AG04449 (cell line): ENCODE results near the gene WDFY3.

Source experiments
- CTCF ChIA-PET: fragments of 350-600 bp; formaldehyde crosslinking; extraction: SDS; loops from one replicate; lab custom pipeline; 2021; ENCODE audit warnings: antibody characterized with exemption; lab: Yijun Ruan, JAX
- POLR2A ChIA-PET: fragments of 400-600, 350-600 bp; formaldehyde crosslinking; extraction: SDS; loops from one replicate; lab custom pipeline; 2020; ENCODE audit warnings: antibody characterized with exemption, inconsistent platforms; lab: Yijun Ruan, JAX
- DNase-seq: peaks from one replicate; pipeline ENCODE4 v3.0.0-alpha.2; 2010; ENCODE audit warnings: low read depth, low spot score
- H3K4me3 ChIP-seq: 2 replicates; pipeline ENCODE4 v1.5.1; 2011; ENCODE audit warnings: low read depth, mild to moderate bottlenecking, control low read depth, low read length
- TF ChIP-seq, protein P1 (sequence below): IDR thresholded peaks from one replicate; pipeline ENCODE4 v1.5.1; 2011; ENCODE audit warnings: mild to moderate bottlenecking, moderate library complexity, low read length, control low read depth, inconsistent platforms; ENCODE audit not compliant: insufficient read depth; ENCODE audit errors: missing control alignments

WDFY3 gene

GRCh38 chr4:84740057-84740456, 226.4 kb downstream of the WDFY3 start:
- CTCF ChIA-PET = interaction anchor here (1.6 to 4.2 kb wide), 3 partner anchors 8 to 231 kb away, joined by 6 to 41 read pairs (median 7); no protein-coding TSS in a partner anchor
- POLR2A ChIA-PET = no interaction called here
- no peak overlapping the region for H3K4me3 ChIP-seq
- TF ChIP-seq, protein P1, sequence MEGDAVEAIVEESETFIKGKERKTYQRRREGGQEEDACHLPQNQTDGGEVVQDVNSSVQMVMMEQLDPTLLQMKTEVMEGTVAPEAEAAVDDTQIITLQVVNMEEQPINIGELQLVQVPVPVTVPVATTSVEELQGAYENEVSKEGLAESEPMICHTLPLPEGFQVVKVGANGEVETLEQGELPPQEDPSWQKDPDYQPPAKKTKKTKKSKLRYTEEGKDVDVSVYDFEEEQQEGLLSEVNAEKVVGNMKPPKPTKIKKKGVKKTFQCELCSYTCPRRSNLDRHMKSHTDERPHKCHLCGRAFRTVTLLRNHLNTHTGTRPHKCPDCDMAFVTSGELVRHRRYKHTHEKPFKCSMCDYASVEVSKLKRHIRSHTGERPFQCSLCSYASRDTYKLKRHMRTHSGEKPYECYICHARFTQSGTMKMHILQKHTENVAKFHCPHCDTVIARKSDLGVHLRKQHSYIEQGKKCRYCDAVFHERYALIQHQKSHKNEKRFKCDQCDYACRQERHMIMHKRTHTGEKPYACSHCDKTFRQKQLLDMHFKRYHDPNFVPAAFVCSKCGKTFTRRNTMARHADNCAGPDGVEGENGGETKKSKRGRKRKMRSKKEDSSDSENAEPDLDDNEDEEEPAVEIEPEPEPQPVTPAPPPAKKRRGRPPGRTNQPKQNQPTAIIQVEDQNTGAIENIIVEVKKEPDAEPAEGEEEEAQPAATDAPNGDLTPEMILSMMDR = no peak
- no peak for DNase-seq

DNA sequence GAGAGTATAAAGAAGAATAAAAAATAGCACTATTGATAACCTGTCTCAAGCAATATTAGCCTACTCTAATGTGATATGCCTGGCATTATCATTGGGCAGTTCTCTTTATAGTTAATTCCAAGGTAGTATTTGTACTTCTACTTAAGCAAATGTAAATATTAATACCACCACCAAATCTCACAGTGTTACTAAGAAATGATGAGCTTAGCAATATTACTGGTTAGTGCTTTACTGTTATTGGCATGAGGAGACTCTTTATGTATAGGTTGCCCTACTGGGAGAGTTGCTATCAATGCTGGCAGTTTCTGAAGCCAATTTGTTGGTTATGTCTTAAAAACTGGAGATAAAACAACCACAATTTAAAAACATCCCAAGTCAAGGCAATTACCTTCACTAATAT, 227.9 kb downstream of the WDFY3 start:
- POLR2A ChIA-PET = no interaction called here
- no peak overlapping the region for H3K4me3 ChIP-seq
- no peak for DNase-seq
- CTCF ChIA-PET = interaction anchor here (1.5 to 4.2 kb wide), 4 partner anchors 10 to 236 kb away, joined by 4 to 41 read pairs (median 6); no protein-coding TSS in a partner anchor
- TF ChIP-seq, protein P1 = no peak

- TF ChIP-seq, protein P1 = no peak
- no peak overlapping the region for H3K4me3 ChIP-seq
- DNase-seq = no peak
- POLR2A ChIA-PET = no interaction called here
- CTCF ChIA-PET = interaction anchor here (1.2 to 1.5 kb wide), 2 partner anchors 233 to 237 kb away, joined by 4 read pairs; no protein-coding TSS in a partner anchor
These were observed 228.8 kb downstream of the WDFY3 start for GRCh38 chr4:84737656-84738055.

GRCh38 chr4:84734037-84734436, 232.5 kb downstream of the WDFY3 start:
- POLR2A ChIA-PET = no interaction called here
- H3K4me3 ChIP-seq = no peak overlapping the region
- CTCF ChIA-PET = no interaction called here
- DNase-seq = no peak
- TF ChIP-seq, protein P1 = no peak

GRCh38 chr4:84733343-84734033, 233.0 kb downstream of the WDFY3 start:
- H3K4me3 ChIP-seq = no peak overlapping the region
- DNase-seq = no peak
- TF ChIP-seq, protein P1 = no peak
- CTCF ChIA-PET = interaction anchor here (1.5 to 2.6 kb wide), 2 partner anchors 17 to 238 kb away, joined by 5 to 14 read pairs; no protein-coding TSS in a partner anchor
- POLR2A ChIA-PET = no interaction called here

DNA sequence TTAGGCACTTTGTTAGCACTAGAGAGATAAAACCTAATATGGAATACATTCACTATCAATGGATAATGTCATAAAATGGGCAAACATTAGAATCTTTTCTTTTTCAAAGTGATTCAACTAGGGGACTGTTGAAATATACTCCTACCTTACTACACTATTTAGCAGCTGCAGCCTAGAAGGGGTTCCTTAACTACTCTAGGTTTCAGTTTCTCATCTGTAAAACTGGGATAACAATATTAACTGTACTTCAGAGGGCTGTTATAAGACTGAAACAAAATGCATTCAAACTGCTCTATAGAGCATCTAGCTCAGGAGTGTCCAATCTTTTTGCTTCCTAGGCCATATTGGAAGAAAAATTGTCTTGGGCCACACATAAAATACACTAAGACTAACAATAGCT, 236.1 kb downstream of the WDFY3 start:
- DNase-seq = no peak
- TF ChIP-seq, protein P1 = no peak
- no peak overlapping the region for H3K4me3 ChIP-seq
- POLR2A ChIA-PET = no interaction called here
- CTCF ChIA-PET = interaction anchor here (1.2 to 4.6 kb wide), 2 partner anchors 20 to 241 kb away, joined by 4 to 20 read pairs; no protein-coding TSS in a partner anchor
